IMR-90 (cell line): Measurements from ENCODE around the gene CTTN. TPM values are rescaled to one million over a fixed set of nuclear protein-coding genes. Genes with fewer than 3 reads are reported as not detected.

Source experiments
- ATAC-seq: fragments of 200-7000 bp; cut with Tn5 transposase; 2 replicates; pipeline ENCODE4 v1.9.1; 2020; ENCODE audit warnings: low read depth, mild to moderate bottlenecking, moderate library complexity
- BruUV-seq: library from RNA; stranded (reverse); fragments of 400-500 nt; replicated peaks from 2 replicates; lab custom pipeline; 2021; lab: Mats Ljungman, UMichigan
- CTCF ChIA-PET: fragments of 300-600 bp; formaldehyde crosslinking; extraction: SDS; loops from one replicate; lab custom pipeline; 2021; ENCODE audit warnings: antibody characterized with exemption; lab: Yijun Ruan, JAX
- POLR2A ChIA-PET: fragments of 300-600 bp; sonication (Branson Sonifier 250); formaldehyde crosslinking; loops from one replicate; lab custom pipeline; 2022; ENCODE audit warnings: antibody characterized with exemption; ENCODE audit not compliant: unreplicated experiment; lab: Charles Lee
- DNase-seq: peaks from one replicate; pipeline ENCODE4 v3.0.0; 2013
- H2AFZ ChIP-seq: replicated peaks from 2 replicates; pipeline ENCODE3; 2013; ENCODE audit warnings: low read length, mild to moderate bottlenecking; ENCODE audit not compliant: poor library complexity
- H2AK5ac ChIP-seq: 2 replicates; pipeline ENCODE4 v1.6.1; 2013; ENCODE audit warnings: low read depth, low read length, inconsistent platforms
- H2AK9ac ChIP-seq: replicated peaks from 2 replicates; pipeline ENCODE3; 2013; ENCODE audit warnings: mild to moderate bottlenecking, low read depth, low read length, moderate library complexity; ENCODE audit not compliant: poor library complexity
- H2BK120ac ChIP-seq: 2 replicates; pipeline ENCODE4 v1.6.1; 2013; ENCODE audit warnings: low read depth, low read length, inconsistent platforms
- H2BK15ac ChIP-seq: 3 replicates; pipeline ENCODE4 v1.6.1; 2013; ENCODE audit warnings: low read depth, low read length, inconsistent platforms
- H2BK20ac ChIP-seq: 2 replicates; pipeline ENCODE4 v1.6.1; 2013; ENCODE audit warnings: low read depth, mild to moderate bottlenecking, inconsistent platforms, low read length, moderate library complexity
- H2BK5ac ChIP-seq: 2 replicates; pipeline ENCODE4 v1.6.1; 2013; ENCODE audit warnings: mild to moderate bottlenecking, low read depth, low read length, inconsistent platforms; ENCODE audit not compliant: poor library complexity, severe bottlenecking
- H3K14ac ChIP-seq: replicated peaks from 2 replicates; pipeline ENCODE4 v1.6.1; 2013; ENCODE audit warnings: low read depth, low read length, inconsistent platforms
- H3K18ac ChIP-seq: 2 replicates; pipeline ENCODE4 v1.6.1; 2013; ENCODE audit warnings: low read depth, low read length, control low read depth
- H3K23ac ChIP-seq: 2 replicates; pipeline ENCODE4 v1.6.1; 2013; ENCODE audit warnings: low read depth, low read length, inconsistent platforms
- H3K27ac ChIP-seq: 2 replicates; pipeline ENCODE4 v1.5.1; 2013; ENCODE audit warnings: mild to moderate bottlenecking, control low read depth, low read length; ENCODE audit not compliant: insufficient read depth
- H3K27me3 ChIP-seq: 2 replicates; pipeline ENCODE4 v1.6.1; 2013; ENCODE audit warnings: low read length; ENCODE audit not compliant: control insufficient read depth, insufficient read depth
- H3K36me3 ChIP-seq: 2 replicates; pipeline ENCODE4 v1.6.1; 2013; ENCODE audit warnings: low read length, mixed read lengths; ENCODE audit not compliant: control insufficient read depth, insufficient read depth
- H3K4ac ChIP-seq: 2 replicates; pipeline ENCODE4 v1.6.1; 2013; ENCODE audit warnings: low read depth, low read length, inconsistent platforms
- H3K4me1 ChIP-seq: 2 replicates; pipeline ENCODE4 v1.6.1; 2013; ENCODE audit warnings: low read length, mixed read lengths; ENCODE audit not compliant: control insufficient read depth, insufficient read depth
- H3K4me2 ChIP-seq: 2 replicates; pipeline ENCODE4 v1.6.1; 2013; ENCODE audit warnings: low read depth, mild to moderate bottlenecking, control low read depth, low read length, moderate library complexity
- H3K4me3 ChIP-seq: 2 replicates; pipeline ENCODE4 v1.5.1; 2013; ENCODE audit warnings: low read depth, mild to moderate bottlenecking, control low read depth, low read length, moderate library complexity; ENCODE audit not compliant: insufficient read depth
- H3K56ac ChIP-seq: 2 replicates; pipeline ENCODE4 v1.6.1; 2013; ENCODE audit warnings: low read length, inconsistent platforms; ENCODE audit not compliant: insufficient read depth; ENCODE audit errors: extremely low read depth
- H3K79me1 ChIP-seq, 2 experiments: 2 replicates each; pipeline ENCODE4 v1.6.1; 2013; ENCODE audit warnings: low read length in 2 of 2, inconsistent platforms in 1 of 2, low read depth in 1 of 2
- H3K9ac ChIP-seq: 2 replicates; pipeline ENCODE4 v1.6.1; 2013; ENCODE audit warnings: low read depth, low read length, control low read depth
- H3K9me1 ChIP-seq: 2 replicates; pipeline ENCODE4 v1.6.1; 2013; ENCODE audit warnings: low read length, inconsistent platforms; ENCODE audit not compliant: insufficient read depth
- H3K9me3 ChIP-seq: 2 replicates; pipeline ENCODE4 v1.6.1; 2013; ENCODE audit warnings: low read length; ENCODE audit not compliant: control insufficient read depth, insufficient read depth
- H4K20me1 ChIP-seq: 2 replicates; pipeline ENCODE4 v1.6.1; 2013; ENCODE audit warnings: low read length, inconsistent platforms; ENCODE audit not compliant: insufficient read depth
- H4K5ac ChIP-seq: 2 replicates; pipeline ENCODE4 v1.6.1; 2013; ENCODE audit warnings: mild to moderate bottlenecking, low read depth, low read length, control low read depth
- H4K8ac ChIP-seq, 2 experiments: 2 replicates each; pipeline ENCODE4 v1.6.1; 2013; ENCODE audit warnings: low read depth in 2 of 2, low read length in 2 of 2, control low read depth in 1 of 2, inconsistent platforms in 1 of 2
- H4K91ac ChIP-seq: 2 replicates; pipeline ENCODE4 v1.6.1; 2013; ENCODE audit warnings: low read depth, low read length, inconsistent platforms; ENCODE audit not compliant: insufficient read depth
- BHLHE40 ChIP-seq: fragments of 150-350 bp; IDR thresholded peaks from 2 replicates; pipeline ENCODE4 v1.6.1; 2016; ENCODE audit warnings: mild to moderate bottlenecking, low read depth, low read length
- CEBPB ChIP-seq: IDR thresholded peaks from 2 replicates; pipeline ENCODE4 v1.6.1; 2012; ENCODE audit warnings: low read depth, low read length, improper control_type of control experiment
- CTCF ChIP-seq: conservative IDR thresholded peaks from 2 replicates; pipeline ENCODE4 v1.5.1; 2012; ENCODE audit warnings: mild to moderate bottlenecking, low read depth, low read length, improper control_type of control experiment
- ELK1 ChIP-seq: fragments of 150-350 bp; IDR thresholded peaks from 2 replicates; pipeline ENCODE4 v1.6.1; 2016; ENCODE audit warnings: low read depth, mild to moderate bottlenecking, low read length, moderate library complexity, borderline replicate concordance
- FOS ChIP-seq: fragments of 150-350 bp; IDR thresholded peaks from 2 replicates; pipeline ENCODE4 v1.6.1; 2016; ENCODE audit warnings: low read depth, low read length
- MAFK ChIP-seq: IDR thresholded peaks from 2 replicates; pipeline ENCODE4 v1.6.1; 2012; ENCODE audit warnings: low read depth, low read length, improper control_type of control experiment
- MXI1 ChIP-seq: IDR thresholded peaks from 2 replicates; pipeline ENCODE4 v1.6.1; 2012; ENCODE audit warnings: low read depth, mild to moderate bottlenecking, low read length, moderate library complexity, borderline replicate concordance
- NFE2L2 ChIP-seq: fragments of 150-350 bp; IDR thresholded peaks from 2 replicates; pipeline ENCODE4 v1.6.1; 2016; ENCODE audit warnings: low read depth, mild to moderate bottlenecking, low read length
- POLR2A ChIP-seq: IDR thresholded peaks from 2 replicates; pipeline ENCODE4 v1.6.1; 2012; ENCODE audit warnings: mild to moderate bottlenecking, low read depth, low read length
- RAD21 ChIP-seq: IDR thresholded peaks from 2 replicates; pipeline ENCODE4 v1.6.1; 2012; ENCODE audit warnings: low read length, improper control_type of control experiment
- RFX5 ChIP-seq: IDR thresholded peaks from 2 replicates; pipeline ENCODE4 v1.8.0; 2012; ENCODE audit warnings: low read depth, mild to moderate bottlenecking, low read length, moderate library complexity
- SMC3 ChIP-seq: fragments of 150-350 bp; IDR thresholded peaks from 2 replicates; pipeline ENCODE4 v1.6.1; 2016; ENCODE audit warnings: low read depth, mild to moderate bottlenecking, antibody characterized with exemption, low read length, moderate library complexity
- USF2 ChIP-seq: fragments of 150-350 bp; IDR thresholded peaks from 2 replicates; pipeline ENCODE4 v1.6.1; 2017; ENCODE audit warnings: mild to moderate bottlenecking, antibody characterized with exemption, low read length, low read depth
- WGBS, 2 experiments: methylation state at CpG; one replicate each; pipeline versions ENCODE4 v1.1.5 to v1.1.7; 2013; ENCODE audit warnings: missing lambda C conversion rate in 2 of 2; ENCODE audit not compliant: insufficient read length in 1 of 2; ENCODE audit errors: extremely low coverage in 2 of 2; 5-methylcytosine and 5-hydroxymethylcytosine counted together
- dilution Hi-C: fragments of 300-500 bp; cut with HindIII; formaldehyde crosslinking; loops from one replicate; pipeline ENCODE4 v1.14.3; 2018; ENCODE audit warnings: low sequenced_read_pairs; ENCODE audit not compliant: unreplicated experiment
- in situ Hi-C: fragments of 300-500 bp; cut with MboI; formaldehyde crosslinking; loops from 3 replicates; pipeline ENCODE4 v1.14.3; 2019; ENCODE audit warnings: low sequenced_read_pairs, inconsistent platforms, mixed read lengths
- intact Hi-C: fragments of 100-400 bp; cut with micrococcal nuclease; formaldehyde crosslinking; loops from 2 replicates; pipeline ENCODE4 v1.10.0; 2022
- polyA plus RNA-seq, 3 experiments: library from polyadenylated mRNA; depleted of rRNA; stranded (reverse); fragments of >200 nt; gene quantifications; 2 replicates each; pipeline ENCODE4 v1.2.3, GENCODE V29; 2012; ENCODE audit warnings: low replicate concordance in 1 of 3
- total RNA-seq: library from RNA; depleted of rRNA; stranded (reverse); fragments of >200 nt; gene quantifications from 2 replicates; pipeline ENCODE4 v1.2.3, GENCODE V29; 2012

Gene CTTN
- total and polyA plus RNA-seq, 2 of the 4 experiments (the other 2 are of a cell fraction) = 287 to 296 TPM

- H3K4me3 ChIP-seq = no peak overlapping the region
- no TSS peak for BruUV-seq
- no peak overlapping the region for H2AK5ac ChIP-seq
- H2BK120ac ChIP-seq = no peak overlapping the region
- no peak overlapping the region for H3K14ac ChIP-seq
- no peak overlapping the region for H4K91ac ChIP-seq
- H3K9ac ChIP-seq = no peak overlapping the region
- no peak for DNase-seq
- H3K9me3 ChIP-seq = no peaks in the 10 kb centered on the region
- H3K23ac ChIP-seq = no peak overlapping the region
- ATAC-seq = no peak
- 100% methylated on average over 2 of the region's 6 CpGs; no CpG with 5 or more reads in 1 of the 2 experiments for WGBS, 2 experiments
- dilution Hi-C loops (no loop called here), in situ Hi-C loops (no loop called here), intact Hi-C loops (no loop called here)
- peaks cover 6% of the 10 kb centered on the region; the same call in 1 of the 2 replicates for H3K4me1 ChIP-seq
- CTCF ChIA-PET = no interaction called here
- peaks cover 8% of the 10 kb centered on the region for H4K20me1 ChIP-seq
- POLR2A ChIA-PET = no interaction called here
- no peaks in the 10 kb centered on the region for H3K27me3 ChIP-seq
- H3K79me1 ChIP-seq = peaks cover 12 to 83% of the 10 kb centered on the region in 2 experiments
- H2BK15ac ChIP-seq = no peak overlapping the region
- peaks cover 18% of the 10 kb centered on the region for H3K36me3 ChIP-seq
- H4K8ac ChIP-seq = no peak overlapping the region
- H3K4me2 ChIP-seq = no peak overlapping the region
- no peak overlapping the region for H2BK5ac ChIP-seq
- peaks cover 8% of the 10 kb centered on the region for H3K9me1 ChIP-seq
- H2BK20ac ChIP-seq = no peak overlapping the region
- no peak overlapping the region for H4K5ac ChIP-seq
- TF ChIP-seq RAD21 (no peak), SMC3 (no peak), ELK1 (no peak), RFX5 (no peak), MXI1 (no peak), NFE2L2 (no peak), MAFK (no peak), FOS (no peak), USF2 (no peak), POLR2A (no peak), BHLHE40 (no peak), CTCF (no peak), CEBPB (no peak)
- no peak overlapping the region for H2AFZ ChIP-seq
- H2AK9ac ChIP-seq = no peak overlapping the region
- H3K27ac ChIP-seq = no peak overlapping the region
- H3K18ac ChIP-seq = no peak overlapping the region
- H3K4ac ChIP-seq = no peak overlapping the region
- no peak overlapping the region for H3K56ac ChIP-seq
These were observed 9.1 kb upstream of the CTTN start for GRCh38 chr11:70389201-70389600.
